ENCODE results near the gene SMCO4. TPM values are rescaled to one million over a fixed set of nuclear protein-coding genes. Genes with fewer than 3 reads are reported as not detected.
A peak's percentile ranks its signal among the peaks of the same experiment; 100 is the strongest.

The SMCO4 gene
- total RNA-seq, 1 donor, result 15.6 TPM

- Histone ChIP-seq H3K4me1 (ENCODE audit: insufficient read depth, low read length) (peaks cover 7% of the 10 kb centered on the region), H3K9me3 (ENCODE audit: low read depth, low read length) (no peaks in the 10 kb centered on the region), H3K36me3 (ENCODE audit: insufficient read depth, low read length) (no peaks in the 10 kb centered on the region)
Measured at GRCh38 chr11:93547028-93547427, 3.8 kb upstream of the SMCO4 start.

GRCh38 chr11:93545566-93545965 is 2.4 kb upstream of the SMCO4 start:
- Histone ChIP-seq H2AFZ (ENCODE audit: low read length) (no peak overlapping the region), H3K4me3 (ENCODE audit: insufficient read depth, low read length) (no peak overlapping the region), H3K27me3 (ENCODE audit: insufficient read depth, low read length) (peaks cover 14% of the 10 kb centered on the region), H3K9me3 (ENCODE audit: low read depth, low read length) (no peaks in the 10 kb centered on the region), H3K36me3 (ENCODE audit: insufficient read depth, low read length) (no peaks in the 10 kb centered on the region), H3K4me1 (ENCODE audit: insufficient read depth, low read length) (peaks cover 12% of the 10 kb centered on the region), H3K4me2 (ENCODE audit: insufficient read depth, low read length) (no peak overlapping the region), H3K27ac (ENCODE audit: low read depth, low read length) (no peak overlapping the region), H3K79me2 (ENCODE audit: insufficient read depth, low read length) (peaks cover 7% of the 10 kb centered on the region), H4K20me1 (ENCODE audit: insufficient read depth, low read length) (peaks cover 9% of the 10 kb centered on the region)
- DNase-seq (ENCODE audit: insufficient read length, low spot score, missing footprints), result no peak
- no peak for TF ChIP-seq CTCF (IDR thresholded peaks at IDR 0.05; ENCODE audit: extremely low read depth, low read depth, low read length)

More at GRCh38 chr11:93547028-93547427, 3.8 kb upstream of the SMCO4 start:
- TF ChIP-seq CTCF (IDR thresholded peaks at IDR 0.05; ENCODE audit: extremely low read depth, low read depth, low read length), result no peak
- no peak overlapping the region for H2AFZ ChIP-seq (ENCODE audit: low read length)
- no peak overlapping the region for H3K4me3 ChIP-seq (ENCODE audit: insufficient read depth, low read length)
- H3K27ac ChIP-seq (ENCODE audit: low read depth, low read length), result no peak overlapping the region
- H3K27me3 ChIP-seq (ENCODE audit: insufficient read depth, low read length), result peaks cover 19% of the 10 kb centered on the region
- no peak overlapping the region for H3K4me2 ChIP-seq (ENCODE audit: insufficient read depth, low read length)
- H4K20me1 ChIP-seq (ENCODE audit: insufficient read depth, low read length), result peaks cover 4% of the 10 kb centered on the region
- no peaks in the 10 kb centered on the region for H3K79me2 ChIP-seq (ENCODE audit: insufficient read depth, low read length)
- no peak for DNase-seq (ENCODE audit: insufficient read length, low spot score, missing footprints)

- Histone ChIP-seq H2AFZ (ENCODE audit: low read length) (peak overlapping the region; percentile 85), H3K36me3 (ENCODE audit: insufficient read depth, low read length) (no peaks in the 10 kb centered on the region), H3K27me3 (ENCODE audit: insufficient read depth, low read length) (peaks cover 3% of the 10 kb centered on the region), H3K4me1 (ENCODE audit: insufficient read depth, low read length) (peaks cover 16% of the 10 kb centered on the region), H3K4me2 (ENCODE audit: insufficient read depth, low read length) (peak overlapping the region; percentile 79), H4K20me1 (ENCODE audit: insufficient read depth, low read length) (peaks cover 28% of the 10 kb centered on the region), H3K27ac (ENCODE audit: low read depth, low read length) (no peak overlapping the region), H3K79me2 (ENCODE audit: insufficient read depth, low read length) (peaks cover 25% of the 10 kb centered on the region), H3K4me3 (ENCODE audit: insufficient read depth, low read length) (peak overlapping the region; percentile 78), H3K9me3 (ENCODE audit: low read depth, low read length) (no peaks in the 10 kb centered on the region)
- no peak for TF ChIP-seq CTCF (IDR thresholded peaks at IDR 0.05; ENCODE audit: extremely low read depth, low read depth, low read length)
- peak; percentile 85 for DNase-seq (ENCODE audit: insufficient read length, low spot score, missing footprints)
Measured at GRCh38 chr11:93542811-93543229, 371 bp downstream of the SMCO4 start.

- peak overlapping the region; percentile 78 for H3K4me3 ChIP-seq (ENCODE audit: insufficient read depth, low read length)
- peaks cover 28% of the 10 kb centered on the region for H4K20me1 ChIP-seq (ENCODE audit: insufficient read depth, low read length)
- peaks cover 23% of the 10 kb centered on the region for H3K4me1 ChIP-seq (ENCODE audit: insufficient read depth, low read length)
- H3K4me2 ChIP-seq (ENCODE audit: insufficient read depth, low read length), result peak overlapping the region; percentile 79
- DNase-seq (ENCODE audit: insufficient read length, low spot score, missing footprints), result peak; percentile 94
- peaks cover 30% of the 10 kb centered on the region for H3K79me2 ChIP-seq (ENCODE audit: insufficient read depth, low read length)
- peak overlapping the region; percentile 19 for H3K27ac ChIP-seq (ENCODE audit: low read depth, low read length)
- H3K9me3 ChIP-seq (ENCODE audit: low read depth, low read length), result no peaks in the 10 kb centered on the region
- H3K36me3 ChIP-seq (ENCODE audit: insufficient read depth, low read length), result no peaks in the 10 kb centered on the region
- TF ChIP-seq CTCF (IDR thresholded peaks at IDR 0.05; ENCODE audit: extremely low read depth, low read depth, low read length), result no peak
- H2AFZ ChIP-seq (ENCODE audit: low read length), result peak overlapping the region; percentile 85
- H3K27me3 ChIP-seq (ENCODE audit: insufficient read depth, low read length), result peaks cover 3% of the 10 kb centered on the region
Measured at GRCh38 chr11:93541884-93542810, 1.0 kb downstream of the SMCO4 start.
